ENCODE results near the gene BTG3.

BTG3 gene

GRCh38 chr21:17646790-17647189 is 34.1 kb upstream of the BTG3 start:
- no peak overlapping the region for H3K4me3 ChIP-seq (ENCODE audit: low read depth, low read length)
- POLR2A ChIA-PET, result no interaction called here
- no peak for TF ChIP-seq CTCF (IDR thresholded peaks at IDR 0.05; ENCODE audit: insufficient read depth, low read length, missing control alignments)
- DNase-seq (ENCODE audit: low read depth, low spot score), result no peak
- CTCF ChIA-PET, result no interaction called here

GRCh38 chr21:17644186-17644585 is 31.5 kb upstream of the BTG3 start:
- POLR2A ChIA-PET, result no interaction called here
- TF ChIP-seq CTCF (IDR thresholded peaks at IDR 0.05; ENCODE audit: insufficient read depth, low read length, missing control alignments), result no peak
- DNase-seq (ENCODE audit: low read depth, low spot score), result no peak
- CTCF ChIA-PET, result no interaction called here
- no peak overlapping the region for H3K4me3 ChIP-seq (ENCODE audit: low read depth, low read length)

GRCh38 chr21:17640821-17641220 is 28.1 kb upstream of the BTG3 start:
- no peak overlapping the region for H3K4me3 ChIP-seq (ENCODE audit: low read depth, low read length)
- CTCF ChIA-PET, result no interaction called here
- DNase-seq (ENCODE audit: low read depth, low spot score), result no peak
- no peak for TF ChIP-seq CTCF (IDR thresholded peaks at IDR 0.05; ENCODE audit: insufficient read depth, low read length, missing control alignments)
- POLR2A ChIA-PET, result no interaction called here

DNA sequence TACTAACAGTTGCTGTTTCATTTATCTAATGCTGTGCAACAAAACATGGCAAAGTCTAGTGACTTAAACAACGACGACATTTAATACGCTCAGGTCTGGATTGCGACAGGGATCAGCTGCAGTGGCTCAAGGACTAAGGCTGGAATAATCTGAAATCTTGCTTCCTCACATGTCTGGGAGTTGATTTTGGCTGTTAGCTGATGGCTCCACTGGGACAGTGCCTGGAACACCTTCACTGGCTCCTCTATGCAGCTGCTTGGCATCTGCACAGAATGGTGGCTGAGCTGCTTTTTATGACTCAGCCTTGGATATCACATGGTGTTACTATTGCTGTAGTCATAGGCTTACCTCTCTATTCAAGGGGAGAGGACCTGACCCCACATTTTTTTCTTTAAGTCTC is 24.0 kb upstream of the BTG3 start:
- H3K4me3 ChIP-seq (ENCODE audit: low read depth, low read length), result no peak overlapping the region
- no peak for DNase-seq (ENCODE audit: low read depth, low spot score)
- CTCF ChIA-PET, result no interaction called here
- TF ChIP-seq CTCF (IDR thresholded peaks at IDR 0.05; ENCODE audit: insufficient read depth, low read length, missing control alignments), result no peak
- POLR2A ChIA-PET, result no interaction called here

DNA sequence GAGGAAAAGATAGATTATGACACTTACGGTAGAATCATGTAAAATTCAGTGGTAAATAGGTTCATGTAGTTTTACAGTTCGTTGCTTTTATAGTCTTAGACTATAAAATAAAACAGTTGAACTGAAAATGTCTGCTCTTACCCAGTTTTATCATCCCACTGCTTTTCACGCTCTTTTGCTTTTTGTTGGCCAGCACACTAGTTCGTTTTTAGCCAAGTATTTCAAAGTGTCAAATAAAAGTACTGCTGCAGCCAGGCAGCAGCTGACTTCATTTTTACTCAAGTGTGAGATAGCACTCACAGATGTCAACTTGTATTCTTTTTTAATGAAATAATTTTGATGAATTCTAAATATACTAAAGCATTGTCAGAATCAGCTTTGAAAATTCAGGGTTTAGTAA is 18.5 kb upstream of the BTG3 start:
- ChIA-PET CTCF (no interaction called here), POLR2A (no interaction called here)
- no peak for DNase-seq (ENCODE audit: low read depth, low spot score)
- H3K4me3 ChIP-seq (ENCODE audit: low read depth, low read length), result no peak overlapping the region
- no peak for TF ChIP-seq CTCF (IDR thresholded peaks at IDR 0.05; ENCODE audit: insufficient read depth, low read length, missing control alignments)

- no peak overlapping the region for H3K4me3 ChIP-seq (ENCODE audit: low read depth, low read length)
- TF ChIP-seq CTCF (IDR thresholded peaks at IDR 0.05; ENCODE audit: insufficient read depth, low read length, missing control alignments), result no peak
- no peak for DNase-seq (ENCODE audit: low read depth, low spot score)
- POLR2A ChIA-PET, result no interaction called here
- CTCF ChIA-PET, result no interaction called here
Observed at GRCh38 chr21:17622018-17622417, 9.3 kb upstream of the BTG3 start.

Data from AG04449 (cell line).